Transverse colon (tissue), 4 donors: ENCODE results near the gene CARD10.

Source experiments
- EP300 ChIP-seq: sonication (generic); formaldehyde crosslinking; IDR thresholded peaks from one replicate; pipeline ENCODE4 v1.6.1; 2017; ENCODE audit warnings: antibody characterized with exemption, low read depth
- POLR2AphosphoS5 ChIP-seq, 3 donors: sonication (generic); formaldehyde crosslinking; IDR thresholded peaks; one replicate each; pipeline ENCODE4 v1.6.1; 2016; ENCODE audit warnings: antibody characterized with exemption in 3 of 3
- TF ChIP-seq, protein P1 (sequence below), 5 experiments: fragments of 200-600 bp in 3 of 5; fragments of 450-650 bp in 2 of 5; sonication (generic) in 3 of 5; IDR thresholded peaks; 1 replicate in 2 of 5; 2 replicates in 3 of 5; pipeline ENCODE4 v1.5.1; 2016 to 2017; ENCODE audit warnings: antibody characterized with exemption in 5 of 5, inconsistent platforms in 3 of 5, mild to moderate bottlenecking in 2 of 5, moderate library complexity in 1 of 5

DNA sequence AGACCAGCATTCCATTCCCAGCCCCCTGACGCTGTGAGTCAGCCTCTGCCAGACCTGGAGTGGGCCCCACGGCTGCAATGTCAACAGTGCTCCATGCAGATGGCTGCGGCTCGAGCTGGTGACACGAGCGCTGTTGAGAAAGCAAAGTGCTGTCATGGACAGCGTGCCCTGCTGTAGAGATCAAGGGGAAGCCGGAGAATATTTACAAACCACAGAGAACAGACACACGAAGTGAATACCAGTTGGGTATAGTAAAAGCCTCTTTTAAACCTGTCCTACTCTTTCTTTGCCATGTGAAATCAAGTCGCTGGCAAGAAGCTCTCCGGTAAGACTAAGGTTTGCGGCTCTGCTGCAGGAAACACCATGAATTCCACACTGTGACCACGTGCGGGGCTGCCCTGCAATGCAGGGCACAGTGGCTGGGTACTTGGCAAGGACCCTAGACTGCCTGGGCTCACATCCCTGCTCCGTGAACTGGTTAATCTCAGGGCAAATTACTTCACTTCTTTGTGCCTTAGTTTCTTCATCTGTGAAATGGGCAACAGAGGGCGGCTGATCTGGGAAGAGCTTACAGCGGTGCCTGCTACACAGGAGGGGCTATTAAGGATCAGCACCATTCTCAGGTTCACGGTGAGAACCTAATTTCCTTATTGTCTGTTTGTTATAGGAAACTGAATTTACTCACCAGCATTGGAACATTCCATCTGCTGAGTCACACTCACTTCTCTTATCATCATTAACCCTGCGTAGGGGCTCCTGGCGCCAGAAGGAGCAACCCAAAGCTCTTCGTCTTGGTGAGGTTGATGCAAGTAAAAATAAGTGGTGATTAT lies 64.1 kb downstream of the CARD10 start:
- TF ChIP-seq, protein P1, sequence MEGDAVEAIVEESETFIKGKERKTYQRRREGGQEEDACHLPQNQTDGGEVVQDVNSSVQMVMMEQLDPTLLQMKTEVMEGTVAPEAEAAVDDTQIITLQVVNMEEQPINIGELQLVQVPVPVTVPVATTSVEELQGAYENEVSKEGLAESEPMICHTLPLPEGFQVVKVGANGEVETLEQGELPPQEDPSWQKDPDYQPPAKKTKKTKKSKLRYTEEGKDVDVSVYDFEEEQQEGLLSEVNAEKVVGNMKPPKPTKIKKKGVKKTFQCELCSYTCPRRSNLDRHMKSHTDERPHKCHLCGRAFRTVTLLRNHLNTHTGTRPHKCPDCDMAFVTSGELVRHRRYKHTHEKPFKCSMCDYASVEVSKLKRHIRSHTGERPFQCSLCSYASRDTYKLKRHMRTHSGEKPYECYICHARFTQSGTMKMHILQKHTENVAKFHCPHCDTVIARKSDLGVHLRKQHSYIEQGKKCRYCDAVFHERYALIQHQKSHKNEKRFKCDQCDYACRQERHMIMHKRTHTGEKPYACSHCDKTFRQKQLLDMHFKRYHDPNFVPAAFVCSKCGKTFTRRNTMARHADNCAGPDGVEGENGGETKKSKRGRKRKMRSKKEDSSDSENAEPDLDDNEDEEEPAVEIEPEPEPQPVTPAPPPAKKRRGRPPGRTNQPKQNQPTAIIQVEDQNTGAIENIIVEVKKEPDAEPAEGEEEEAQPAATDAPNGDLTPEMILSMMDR (IDR thresholded peaks at IDR 0.05): no peak
- TF ChIP-seq POLR2AphosphoS5 (IDR thresholded peaks at IDR 0.05) (no peak), EP300 (no peak)
